VCaP (cell line): Measurements from ENCODE around the gene WDR38.

Experiments
- H3K27ac ChIP-seq: fragments of 450-650 bp; 2 replicates; pipeline ENCODE4 v1.5.1; 2017
- CTCF ChIP-seq: fragments of 450-650 bp; conservative IDR thresholded peaks from 2 replicates; pipeline ENCODE4 v1.5.1; 2017; ENCODE audit warnings: mild to moderate bottlenecking, moderate library complexity

The WDR38 gene

GRCh38 chr9:124852829-124853531 is at the start of gene WDR38:
Gene WDR38, plus strand, starts transcription at chr9:124853460. Its CDS starts 72 bp downstream, at chr9:124853532.
- H3K27ac ChIP-seq = peak within 1 kb of the TSS; percentile 40; the same call in 1 of the 2 replicates
- peak; percentile 100 for TF ChIP-seq CTCF

- no peak for TF ChIP-seq CTCF
- no peak overlapping the region for H3K27ac ChIP-seq
These were observed 49.3 kb upstream of the WDR38 start for GRCh38 chr9:124803911-124804310.

GRCh38 chr9:124805186-124805585 is 48.1 kb upstream of the WDR38 start:
- H3K27ac ChIP-seq = no peak overlapping the region
- no peak for TF ChIP-seq CTCF

- no peak overlapping the region for H3K27ac ChIP-seq
- no peak for TF ChIP-seq CTCF
These were observed 44.9 kb upstream of the WDR38 start for GRCh38 chr9:124808246-124808956.

- no peak overlapping the region for H3K27ac ChIP-seq
- no peak for TF ChIP-seq CTCF
These were observed 44.0 kb upstream of the WDR38 start for GRCh38 chr9:124809211-124809610.

- no peak for TF ChIP-seq CTCF
- H3K27ac ChIP-seq = no peak overlapping the region
These were observed 43.3 kb upstream of the WDR38 start for GRCh38 chr9:124809741-124810500.
